Endothelial cell of umbilical vein (primary cell): ENCODE results near the gene RAB40AL. TPM values are rescaled to one million over a fixed set of nuclear protein-coding genes. Genes with fewer than 3 reads are reported as not detected.

Source experiments
- BruUV-seq: library from RNA; stranded (reverse); fragments of 400-500 nt; replicated peaks from 2 replicates; lab custom pipeline; 2021; lab: Mats Ljungman, UMichigan
- CTCF ChIA-PET: fragments of 300-600, 350-600 bp; sonication (Branson Sonifier 250); formaldehyde crosslinking; loops from one replicate; lab custom pipeline; 2021; ENCODE audit warnings: antibody characterized with exemption, inconsistent platforms; lab: Charles Lee
- POLR2A ChIA-PET: fragments of 300-600, 350-600 bp; sonication (Branson Sonifier 250); formaldehyde crosslinking; loops from one replicate; lab custom pipeline; 2021; ENCODE audit warnings: antibody characterized with exemption, inconsistent platforms; lab: Charles Lee
- DNase-seq: peaks from one replicate; pipeline ENCODE4 v3.0.0-alpha.2; 2011; ENCODE audit warnings: low read depth, low spot score
- FAIRE-seq: peaks from 2 replicates; lab custom pipeline; 2011; peaks lifted over from hg19 to GRCh38; lab: Jason Lieb, UNC
- H2AFZ ChIP-seq: 2 replicates; pipeline ENCODE4 v1.6.0; 2012; ENCODE audit warnings: low read depth, low read length, control low read depth, inconsistent platforms
- H3K27ac ChIP-seq: 2 replicates; pipeline ENCODE4 v1.5.1; 2011; ENCODE audit warnings: low read depth, mild to moderate bottlenecking, control low read depth, low read length, moderate library complexity; ENCODE audit not compliant: insufficient read depth
- H3K27me3 ChIP-seq, 2 experiments: 2 replicates each; pipeline versions ENCODE4 v1.6.0 to v1.6.1; 2011; ENCODE audit warnings: low read length in 2 of 2, mixed read lengths in 1 of 2; ENCODE audit not compliant: control insufficient read depth in 2 of 2, insufficient read depth in 2 of 2
- H3K36me3 ChIP-seq, 2 experiments: 2 replicates in 1 of 2; 3 replicates in 1 of 2; pipeline ENCODE4 v1.5.1; 2011; ENCODE audit warnings: low read length in 2 of 2, mild to moderate bottlenecking in 1 of 2, moderate library complexity in 1 of 2; ENCODE audit not compliant: control insufficient read depth in 2 of 2, insufficient read depth in 2 of 2; ENCODE audit errors: extremely low read depth in 1 of 2
- H3K4me1 ChIP-seq: 3 replicates; pipeline ENCODE4 v1.5.1; 2011; ENCODE audit warnings: mild to moderate bottlenecking, low read length; ENCODE audit not compliant: control insufficient read depth, insufficient read depth; ENCODE audit errors: extremely low read depth
- H3K4me2 ChIP-seq: 2 replicates; pipeline ENCODE4 v1.6.1; 2011; ENCODE audit warnings: low read length, control low read depth, mixed read lengths; ENCODE audit not compliant: insufficient read depth
- H3K4me3 ChIP-seq, 3 experiments: fragments of 200-600 bp in 1 of 3; sonication (generic), shearing (Covaris generic) in 1 of 3; replicated peaks in 1 of 3; 2 replicates each; pipeline ENCODE4 v1.5.1; 2011 to 2016; ENCODE audit warnings: control low read depth in 3 of 3, low read length in 3 of 3, mild to moderate bottlenecking in 2 of 3, inconsistent platforms in 1 of 3, low read depth in 1 of 3, moderate library complexity in 1 of 3; ENCODE audit not compliant: insufficient read depth in 1 of 3
- H3K79me2 ChIP-seq: 2 replicates; pipeline ENCODE4 v1.6.0; 2012; ENCODE audit warnings: low read length, inconsistent platforms; ENCODE audit not compliant: control insufficient read depth, insufficient read depth
- H3K9ac ChIP-seq: replicated peaks from 2 replicates; pipeline ENCODE3; 2011; ENCODE audit warnings: low read length, control low read depth; ENCODE audit not compliant: insufficient read depth; ENCODE audit errors: extremely low read depth
- H3K9me1 ChIP-seq: replicated peaks from 3 replicates; pipeline ENCODE4 v1.6.0; 2011; ENCODE audit warnings: mild to moderate bottlenecking, low read length; ENCODE audit not compliant: control insufficient read depth, insufficient read depth; ENCODE audit errors: extremely low read depth
- H3K9me3 ChIP-seq: replicated peaks from 2 replicates; pipeline ENCODE4 v1.5.1; 2012; ENCODE audit warnings: low read length, inconsistent platforms; ENCODE audit not compliant: control insufficient read depth, insufficient read depth
- H4K20me1 ChIP-seq: replicated peaks from 2 replicates; pipeline ENCODE3; 2011; ENCODE audit warnings: mild to moderate bottlenecking, low read length; ENCODE audit not compliant: control insufficient read depth, insufficient read depth; ENCODE audit errors: extremely low read depth
- EZH2 ChIP-seq: IDR thresholded peaks from 2 replicates; pipeline ENCODE4 v1.6.1; 2012; ENCODE audit warnings: borderline replicate concordance, low read depth, mild to moderate bottlenecking, moderate library complexity, low read length, inconsistent platforms; ENCODE audit not compliant: severe bottlenecking
- FOS ChIP-seq: IDR thresholded peaks from 2 replicates; pipeline ENCODE4 v1.6.1; 2011; ENCODE audit warnings: mild to moderate bottlenecking, low read length, moderate library complexity, borderline replicate concordance; ENCODE audit not compliant: insufficient read depth
- GATA2 ChIP-seq: IDR thresholded peaks from 2 replicates; pipeline ENCODE4 v1.7.0; 2011; ENCODE audit warnings: low read depth, mild to moderate bottlenecking, moderate library complexity, mixed read lengths, low read length; ENCODE audit not compliant: insufficient read length, insufficient read depth
- JUN ChIP-seq: IDR thresholded peaks from 2 replicates; pipeline ENCODE4 v1.6.1; 2011; ENCODE audit warnings: borderline replicate concordance, low read depth; ENCODE audit not compliant: insufficient read length, insufficient read depth
- MYC ChIP-seq: IDR thresholded peaks from one replicate; pipeline ENCODE4 v1.6.1; 2011; ENCODE audit warnings: mild to moderate bottlenecking, low read depth, low read length
- POLR2A ChIP-seq: IDR thresholded peaks from 2 replicates; pipeline ENCODE4 v1.6.1; 2012; ENCODE audit warnings: low read depth, mild to moderate bottlenecking, control low read depth, low read length
- POLR2AphosphoS5 ChIP-seq: IDR thresholded peaks from 2 replicates; pipeline ENCODE4 v1.6.1; 2012; ENCODE audit warnings: low read depth, mild to moderate bottlenecking, control low read depth, low read length, moderate library complexity; ENCODE audit not compliant: insufficient read depth
- dilution Hi-C: fragments of 300-500 bp; cut with MboI; formaldehyde crosslinking; loops from one replicate; pipeline ENCODE4 v1.15.0; 2019; ENCODE audit warnings: low sequenced_read_pairs; ENCODE audit not compliant: extremely low pct_ligation_motif_present
- intact Hi-C: fragments of 100-400 bp; cut with micrococcal nuclease; formaldehyde crosslinking; loops from one replicate; pipeline ENCODE4 v1.10.0; 2022
- polyA plus RNA-seq, 4 experiments: library from polyadenylated mRNA; depleted of rRNA in 3 of 4; stranded (reverse) in 3 of 4; unstranded in 1 of 4; fragments of >200 nt; gene quantifications; 2 replicates each; pipeline versions ENCODE4 v1.2.1 to v1.2.3, GENCODE V29; 2011 to 2012; ENCODE audit warnings: missing spikeins in 1 of 4
- total RNA-seq: library from RNA; stranded (reverse); gene quantifications from 2 replicates; pipeline ENCODE4 v1.2.3, GENCODE V29; 2021
- TF ChIP-seq, protein P1 (sequence below), 2 donors: IDR thresholded peaks; 1 replicate in 1 of 2; 2 replicates in 1 of 2; pipeline ENCODE4 v1.5.1; 2011; ENCODE audit warnings: low read length in 2 of 2, mild to moderate bottlenecking in 2 of 2, moderate library complexity in 2 of 2, control low read depth in 1 of 2, inconsistent platforms in 1 of 2, low read depth in 1 of 2; ENCODE audit not compliant: insufficient read depth in 1 of 2; ENCODE audit errors: extremely low read depth in 1 of 2
- TF ChIP-seq, protein P2 (sequence below): IDR thresholded peaks from 2 replicates; pipeline ENCODE4 v1.6.1; 2011; ENCODE audit not compliant: insufficient read depth, insufficient read length

RAB40AL gene
- total and polyA plus RNA-seq, 2 donors (not counting 3 experiments of a cell fraction or from before 2014, with no cell fraction given): 0.68 to 1.4 TPM

DNA sequence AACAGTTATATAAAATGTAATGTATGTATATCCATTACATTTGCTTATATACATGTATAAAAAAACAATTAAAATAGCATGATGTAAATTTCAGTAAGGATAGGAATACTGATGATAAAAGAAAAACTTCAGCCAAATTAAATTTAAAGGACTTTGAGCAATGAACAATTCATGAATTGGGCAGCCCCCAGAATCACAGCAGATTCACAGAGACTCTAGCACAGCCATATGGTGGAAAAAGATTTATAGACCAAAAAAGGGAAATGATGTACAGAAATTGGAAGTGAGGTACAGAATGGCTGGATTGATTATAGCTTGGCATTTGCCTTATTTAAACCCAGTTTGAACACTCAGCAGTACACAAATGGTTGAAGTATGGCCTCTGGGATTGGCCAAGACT lies 34.7 kb upstream of the RAB40AL start:
- FAIRE-seq (no peak), DNase-seq (no peak)
- CTCF ChIA-PET: no interaction called here
- intact Hi-C loops: loop anchor here (10.0 kb wide), 1 partner anchor 838 kb away; no protein-coding TSS in a partner anchor
- no peaks in the 10 kb centered on the region for H3K4me1 ChIP-seq
- dilution Hi-C loops: no loop called here
- no peaks in the 10 kb centered on the region for H3K79me2 ChIP-seq
- no peak for TF ChIP-seq EZH2
- H3K9me3 ChIP-seq: no peaks in the 10 kb centered on the region
- H3K27ac ChIP-seq: no peak overlapping the region
- no peaks in the 10 kb centered on the region for H3K36me3 ChIP-seq
- no peak overlapping the region for H3K4me2 ChIP-seq
- no peaks in the 10 kb centered on the region for H3K9me1 ChIP-seq
- no peaks in the 10 kb centered on the region for H4K20me1 ChIP-seq
- POLR2A ChIA-PET: no interaction called here
- H3K4me3 ChIP-seq: no peak overlapping the region
- no TSS peak for BruUV-seq
- H3K27me3 ChIP-seq: no peaks in the 10 kb centered on the region
- H3K9ac ChIP-seq: no peak overlapping the region
- H2AFZ ChIP-seq: no peak overlapping the region

DNA sequence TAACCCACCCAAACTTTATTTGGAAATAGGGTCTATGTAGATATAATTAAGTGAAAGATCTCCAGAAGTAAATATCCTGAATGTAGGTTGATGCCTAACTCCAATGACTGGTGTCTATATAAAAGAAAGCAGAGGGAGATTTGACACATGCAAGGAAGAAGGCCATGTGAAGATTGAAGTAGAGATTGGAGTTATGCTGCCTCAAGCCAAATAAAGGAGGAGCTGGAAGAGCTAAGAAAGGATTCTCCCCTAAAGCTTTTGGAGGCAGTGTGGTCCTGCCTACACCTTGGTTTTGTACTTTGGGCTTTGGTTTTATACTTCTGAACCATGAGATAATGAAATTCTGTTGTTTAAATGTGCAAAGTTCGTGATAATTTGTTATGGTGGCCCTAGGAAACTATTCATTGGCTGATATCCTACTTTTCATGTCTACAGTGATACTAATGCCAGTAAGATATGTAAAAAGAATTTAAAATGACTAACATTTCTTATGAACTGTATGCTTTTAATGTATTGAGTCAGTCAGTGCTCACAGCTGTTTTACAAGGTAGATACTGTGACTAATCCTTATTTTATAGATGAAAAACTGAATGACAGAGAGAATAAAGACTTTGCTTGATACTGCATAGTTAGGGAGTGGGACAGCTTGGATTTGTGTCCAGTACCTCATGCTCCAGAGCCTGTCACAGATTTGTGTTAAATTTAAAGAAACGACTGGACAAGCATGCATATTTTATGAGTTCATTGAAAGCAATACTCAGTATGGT lies 5.9 kb upstream of the RAB40AL start:
- no peaks in the 10 kb centered on the region for H3K27me3 ChIP-seq
- no TSS peak for BruUV-seq
- no peak overlapping the region for H3K27ac ChIP-seq
- H3K36me3 ChIP-seq: no peaks in the 10 kb centered on the region
- H4K20me1 ChIP-seq: no peaks in the 10 kb centered on the region
- no peak overlapping the region for H2AFZ ChIP-seq
- intact Hi-C loops: no loop called here
- H3K4me2 ChIP-seq: no peak overlapping the region
- no peak overlapping the region for H3K4me3 ChIP-seq
- no peak overlapping the region for H3K9ac ChIP-seq
- FAIRE-seq (no peak), DNase-seq (no peak)
- dilution Hi-C loops: no loop called here
- no peak for TF ChIP-seq POLR2AphosphoS5
- TF ChIP-seq GATA2: no peak
- TF ChIP-seq, protein P1, sequence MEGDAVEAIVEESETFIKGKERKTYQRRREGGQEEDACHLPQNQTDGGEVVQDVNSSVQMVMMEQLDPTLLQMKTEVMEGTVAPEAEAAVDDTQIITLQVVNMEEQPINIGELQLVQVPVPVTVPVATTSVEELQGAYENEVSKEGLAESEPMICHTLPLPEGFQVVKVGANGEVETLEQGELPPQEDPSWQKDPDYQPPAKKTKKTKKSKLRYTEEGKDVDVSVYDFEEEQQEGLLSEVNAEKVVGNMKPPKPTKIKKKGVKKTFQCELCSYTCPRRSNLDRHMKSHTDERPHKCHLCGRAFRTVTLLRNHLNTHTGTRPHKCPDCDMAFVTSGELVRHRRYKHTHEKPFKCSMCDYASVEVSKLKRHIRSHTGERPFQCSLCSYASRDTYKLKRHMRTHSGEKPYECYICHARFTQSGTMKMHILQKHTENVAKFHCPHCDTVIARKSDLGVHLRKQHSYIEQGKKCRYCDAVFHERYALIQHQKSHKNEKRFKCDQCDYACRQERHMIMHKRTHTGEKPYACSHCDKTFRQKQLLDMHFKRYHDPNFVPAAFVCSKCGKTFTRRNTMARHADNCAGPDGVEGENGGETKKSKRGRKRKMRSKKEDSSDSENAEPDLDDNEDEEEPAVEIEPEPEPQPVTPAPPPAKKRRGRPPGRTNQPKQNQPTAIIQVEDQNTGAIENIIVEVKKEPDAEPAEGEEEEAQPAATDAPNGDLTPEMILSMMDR (IDR thresholded peaks at IDR 0.05; ENCODE audit: extremely low read depth in 1 of 2, insufficient read depth in 1 of 2, low read depth in 1 of 2, low read length in 2 of 2): no peak
- TF ChIP-seq, protein P2, sequence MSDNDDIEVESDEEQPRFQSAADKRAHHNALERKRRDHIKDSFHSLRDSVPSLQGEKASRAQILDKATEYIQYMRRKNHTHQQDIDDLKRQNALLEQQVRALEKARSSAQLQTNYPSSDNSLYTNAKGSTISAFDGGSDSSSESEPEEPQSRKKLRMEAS: no peak
- TF ChIP-seq MYC: no peak
- no peak for TF ChIP-seq EZH2
- TF ChIP-seq FOS: no peak
- no peak for TF ChIP-seq POLR2A
- no peak for TF ChIP-seq JUN
- ChIA-PET POLR2A (no interaction called here), CTCF (interaction anchor here (0.6 kb wide), 1 partner anchor 20 kb away, joined by 3 read pairs; no protein-coding TSS in a partner anchor)
- H3K9me3 ChIP-seq: no peaks in the 10 kb centered on the region
- no peaks in the 10 kb centered on the region for H3K79me2 ChIP-seq
- H3K9me1 ChIP-seq: no peaks in the 10 kb centered on the region
- H3K4me1 ChIP-seq: no peaks in the 10 kb centered on the region
